AG04450 (cell line): ENCODE data around the gene CLDND1. TPM values are rescaled to one million over a fixed set of nuclear protein-coding genes. Genes with fewer than 3 reads are reported as not detected.

ENCODE experiments used
- CTCF ChIA-PET: fragments of 300-600, 350-600 bp; formaldehyde crosslinking; extraction: SDS; loops from one replicate; lab custom pipeline; 2022; ENCODE audit warnings: antibody characterized with exemption, inconsistent platforms; lab: Charles Lee
- POLR2A ChIA-PET: fragments of 350-600 bp; formaldehyde crosslinking; extraction: SDS; loops from one replicate; lab custom pipeline; 2021; ENCODE audit warnings: antibody characterized with exemption, inconsistent platforms; lab: Yijun Ruan, JAX
- DNase-seq: peaks from one replicate; pipeline ENCODE4 v3.0.0-alpha.2; 2011; ENCODE audit warnings: low read depth, low spot score
- H3K27ac ChIP-seq: one replicate; pipeline ENCODE4 v1.5.1; 2012; ENCODE audit warnings: low read depth, low read length, control low read depth
- H3K27me3 ChIP-seq: one replicate; pipeline ENCODE4 v1.6.0; 2012; ENCODE audit warnings: low read length; ENCODE audit not compliant: control insufficient read depth, insufficient read depth
- H3K4me3 ChIP-seq: 2 replicates; pipeline ENCODE4 v1.5.1; 2011; ENCODE audit warnings: mild to moderate bottlenecking, low read depth, low read length, control low read depth
- H3K9me3 ChIP-seq: 2 replicates; pipeline ENCODE4 v1.5.1; 2012; ENCODE audit warnings: low read length; ENCODE audit not compliant: control insufficient read depth, insufficient read depth
- CTCF ChIP-seq: IDR thresholded peaks from 2 replicates; pipeline ENCODE4 v1.5.1; 2011; ENCODE audit warnings: low read depth, low read length, control low read depth, inconsistent platforms
- polyA plus RNA-seq: library from polyadenylated mRNA; depleted of rRNA; stranded (reverse); fragments of >200 nt; gene quantifications from 2 replicates; pipeline ENCODE4 v1.2.3, GENCODE V29; 2011

The CLDND1 gene
- polyA plus RNA-seq, 1 experiment: 129 TPM

- ChIA-PET POLR2A (interaction anchor here (0.7 kb wide), 1 partner anchor 14 kb away, joined by 4 read pairs; no protein-coding TSS in a partner anchor), CTCF (interaction anchor here (0.7 to 1.2 kb wide), 2 partner anchors 526 to 792 kb away, joined by 3 to 4 read pairs; no protein-coding TSS in a partner anchor)
- Histone ChIP-seq H3K4me3 (no peak overlapping the region), H3K9me3 (no peaks in the 10 kb centered on the region), H3K27ac (no peak overlapping the region), H3K27me3 (no peaks in the 10 kb centered on the region)
- no peak for TF ChIP-seq CTCF
- no peak for DNase-seq
Measured at GRCh38 chr3:98565237-98565643, 42.5 kb upstream of the CLDND1 start.

GRCh38 chr3:98564282-98565005 lies 41.7 kb upstream of the CLDND1 start:
- DNase-seq: no peak
- ChIA-PET CTCF (interaction anchor here (0.7 to 1.2 kb wide), 4 partner anchors 235 to 791 kb away, joined by 3 to 4 read pairs (median 4); no protein-coding TSS in a partner anchor), POLR2A (interaction anchor here (0.7 kb wide), 1 partner anchor 13 kb away, joined by 4 read pairs; no protein-coding TSS in a partner anchor)
- no peaks in the 10 kb centered on the region for H3K9me3 ChIP-seq
- H3K4me3 ChIP-seq: no peak overlapping the region
- H3K27me3 ChIP-seq: no peaks in the 10 kb centered on the region
- H3K27ac ChIP-seq: no peak overlapping the region
- no peak for TF ChIP-seq CTCF

GRCh38 chr3:98563661-98564281 lies 41.1 kb upstream of the CLDND1 start:
- ChIA-PET CTCF (interaction anchor here (0.6 to 1.2 kb wide), 4 partner anchors 10 to 524 kb away, joined by 3 to 5 read pairs (median 4); no protein-coding TSS in a partner anchor), POLR2A (interaction anchor here (0.7 kb wide), 1 partner anchor 248 kb away, joined by 6 read pairs; no protein-coding TSS in a partner anchor)
- no peaks in the 10 kb centered on the region for H3K9me3 ChIP-seq
- TF ChIP-seq CTCF: no peak
- no peak for DNase-seq
- no peaks in the 10 kb centered on the region for H3K27me3 ChIP-seq
- no peak overlapping the region for H3K27ac ChIP-seq
- no peak overlapping the region for H3K4me3 ChIP-seq

- POLR2A ChIA-PET: no interaction called here
- Histone ChIP-seq H3K9me3 (no peaks in the 10 kb centered on the region), H3K4me3 (no peak overlapping the region), H3K27me3 (no peaks in the 10 kb centered on the region), H3K27ac (no peak overlapping the region)
- no peak for DNase-seq
- CTCF ChIA-PET: interaction anchor here (0.8 kb wide), 1 partner anchor 12 kb away, joined by 3 read pairs; no protein-coding TSS in a partner anchor
- TF ChIP-seq CTCF: no peak
Measured at GRCh38 chr3:98561727-98562521, 39.2 kb upstream of the CLDND1 start.
